Activated CD4-positive, alpha-beta T cell treated with anti-CD3 and anti-CD28 coated beads for 36 hours (primary cell): ENCODE results near the gene NAIF1. TPM values are rescaled to one million over a fixed set of nuclear protein-coding genes. Genes with fewer than 3 reads are reported as not detected.

ENCODE experiments used
- ATAC-seq: fragments of 200-7000 bp; cut with Tn5 transposase; one replicate; pipeline ENCODE4 v1.10.0; 2021; ENCODE audit warnings: mild to moderate bottlenecking, moderate library complexity
- CTCF ChIA-PET: fragments of 350-600 bp; sonication (Branson Sonifier 250); formaldehyde crosslinking; loops from one replicate; lab custom pipeline; 2021; ENCODE audit warnings: antibody characterized with exemption; lab: Charles Lee
- POLR2A ChIA-PET: fragments of 350-600 bp; sonication (Branson Sonifier 250); formaldehyde crosslinking; loops from one replicate; lab custom pipeline; 2021; ENCODE audit warnings: antibody characterized with exemption, inconsistent platforms; lab: Charles Lee
- DNase-seq: peaks from one replicate; pipeline ENCODE4 v3.0.0-alpha.2; 2020
- H3K27ac Mint-ChIP-seq: one replicate; pipeline ENCODE4 v1.8.0; 2021; ENCODE audit warnings: mixed read lengths
- H3K27me3 Mint-ChIP-seq: one replicate; pipeline ENCODE4 v1.8.0; 2021; ENCODE audit warnings: mixed read lengths
- H3K36me3 Mint-ChIP-seq: one replicate; pipeline ENCODE4 v1.8.0; 2021; ENCODE audit warnings: low read depth, mixed read lengths
- H3K4me1 Mint-ChIP-seq: one replicate; pipeline ENCODE4 v1.8.0; 2021; ENCODE audit warnings: mixed read lengths
- H3K4me3 Mint-ChIP-seq: one replicate; pipeline ENCODE4 v1.8.0; 2021; ENCODE audit warnings: mild to moderate bottlenecking, moderate library complexity, mixed read lengths
- H3K9me3 Mint-ChIP-seq: one replicate; pipeline ENCODE4 v1.8.0; 2021; ENCODE audit warnings: low read depth, mixed read lengths
- intact Hi-C, 2 experiments: fragments of 100-400 bp; cut with DNase I in 1 of 2; cut with micrococcal nuclease in 1 of 2; formaldehyde crosslinking; loops; one replicate each; pipeline versions ENCODE4 v1.14.2 to v1.15.1; 2022 to 2024; cut with DNase I, micrococcal nuclease
- total RNA-seq, 2 experiments: library from RNA; stranded (reverse); gene quantifications; one replicate each; pipeline ENCODE4 v1.2.3, GENCODE V29; 2021

NAIF1 gene
- total RNA-seq, 2 experiments from 2014 or later: 11.3 to 13.7 TPM

DNA sequence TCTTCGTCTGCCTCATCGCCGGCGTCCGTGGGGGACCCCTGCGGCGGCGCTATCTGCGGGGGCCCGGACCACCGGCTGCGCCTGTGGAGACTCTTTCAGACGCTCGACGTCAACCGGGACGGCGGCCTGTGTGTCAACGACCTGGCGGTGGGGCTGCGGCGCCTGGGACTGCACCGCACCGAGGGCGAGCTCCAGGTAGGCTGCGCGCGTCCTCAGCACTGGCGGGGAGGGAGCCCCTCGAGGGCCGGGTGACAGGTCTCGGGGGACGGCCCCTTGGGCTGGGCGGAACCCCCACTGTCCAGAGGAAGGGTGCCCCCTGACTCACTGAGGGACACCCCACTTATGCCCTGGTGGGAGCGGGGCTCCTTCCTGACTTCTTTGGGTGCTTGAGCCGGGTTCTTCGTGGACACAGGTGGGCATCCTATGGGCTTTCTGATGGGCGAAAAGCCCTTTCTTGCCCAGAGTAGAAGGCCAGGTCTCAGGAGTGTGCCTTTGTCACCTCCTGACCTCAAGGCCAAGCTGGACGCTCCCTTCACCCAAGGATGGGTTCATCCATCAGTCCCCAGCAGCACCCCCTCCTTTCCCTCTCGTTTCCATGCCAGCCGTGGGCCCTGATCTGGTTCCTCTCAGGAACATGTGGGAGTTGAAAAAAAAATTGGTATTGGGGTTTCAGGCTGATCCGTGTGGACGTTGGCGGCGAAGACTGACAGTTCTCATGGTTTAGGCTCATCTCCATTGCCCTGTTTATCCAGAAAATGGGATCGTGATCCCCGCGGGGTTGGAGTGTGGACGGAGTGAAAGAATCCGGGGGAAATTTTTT, 1.5 kb upstream of the NAIF1 start:
- no peak overlapping the region for H3K4me3 Mint-ChIP-seq
- H3K9me3 Mint-ChIP-seq: no peaks in the 10 kb centered on the region
- H3K36me3 Mint-ChIP-seq: peaks cover 10% of the 10 kb centered on the region
- CTCF ChIA-PET: interaction anchor here (0.7 to 1.7 kb wide), 2 partner anchors 10 to 33 kb away, joined by 4 to 12 read pairs; no protein-coding TSS in a partner anchor
- intact Hi-C loops: loop anchor here (1.0 to 10.0 kb wide), 13 partner anchors 41 to 959 kb away; partner anchors contain the start of genes CDK9 (in 1 of the 2), FPGS (in 1 of the 2), KYAT1 (in 1 of the 2) and LRRC8A (in 1 of the 2)
- DNase-seq (peak; percentile 68), ATAC-seq (no peak)
- POLR2A ChIA-PET: interaction anchor here (0.6 to 2.5 kb wide), 3 partner anchors 11 to 35 kb away, joined by 3 to 10 read pairs (median 4); no protein-coding TSS in a partner anchor
- peak overlapping the region; percentile 90 for H3K27ac Mint-ChIP-seq
- peaks cover 58% of the 10 kb centered on the region for H3K4me1 Mint-ChIP-seq
- no peaks in the 10 kb centered on the region for H3K27me3 Mint-ChIP-seq

DNA sequence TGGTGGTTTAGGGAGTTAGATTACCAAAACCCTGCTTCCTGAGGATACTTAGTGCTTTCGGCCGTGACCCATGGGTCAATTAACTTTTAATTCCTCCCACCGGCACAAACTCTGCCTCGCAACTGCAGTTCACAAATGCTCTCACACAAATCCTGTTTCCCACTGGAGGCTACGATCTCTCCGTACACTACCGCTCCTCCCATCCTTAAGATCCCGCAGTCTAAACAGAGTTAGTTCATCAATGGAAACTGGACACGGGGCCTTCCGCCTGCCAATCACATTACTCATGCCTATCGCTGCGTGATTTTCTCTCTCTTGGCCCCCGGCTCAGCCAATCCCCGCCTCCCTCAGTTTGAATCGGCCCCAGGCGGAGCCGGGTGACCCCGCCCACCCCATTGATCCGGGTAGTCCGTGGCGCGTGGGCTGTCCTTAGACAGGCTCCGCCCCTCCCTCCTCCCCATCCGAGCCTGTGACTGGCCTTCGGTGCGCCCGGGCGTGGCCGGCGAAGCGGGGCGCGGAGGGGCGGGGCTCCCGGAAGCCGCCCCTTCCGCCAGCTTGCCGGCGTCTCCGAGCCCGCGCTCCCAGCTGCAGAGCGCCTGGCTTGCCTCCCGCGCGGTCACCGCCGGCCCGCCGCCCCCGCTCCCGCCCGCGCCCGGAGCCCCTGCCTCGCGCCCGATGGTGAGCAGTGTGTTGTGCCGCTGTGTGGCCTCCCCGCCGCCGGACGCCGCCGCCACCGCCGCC, 695 bp upstream of the NAIF1 start, which contains the start of gene SLC25A25:
SLC25A25 (plus strand) TSS at position 588 of the 741 bp plus-strand sequence; CDS start at position 676, 88 bp downstream.
- Mint-ChIP-seq H3K27me3 (no peaks in the 10 kb centered on the region), H3K9me3 (no peaks in the 10 kb centered on the region), H3K4me3 (no peak within 1 kb of the TSS), H3K36me3 (peaks cover 13% of the 10 kb centered on the region), H3K27ac (peak within 1 kb of the TSS; percentile 90), H3K4me1 (peaks cover 50% of the 10 kb centered on the region)
- ATAC-seq (peak; percentile 84), DNase-seq (peak; percentile 100)
- POLR2A ChIA-PET: interaction anchor here (0.6 to 2.5 kb wide), 4 partner anchors 12 to 273 kb away, joined by 3 to 10 read pairs (median 4); no protein-coding TSS in a partner anchor
- CTCF ChIA-PET: interaction anchor here (0.6 to 1.7 kb wide), 13 partner anchors 9 to 86 kb away, joined by 3 to 12 read pairs (median 4); no protein-coding TSS in a partner anchor
- intact Hi-C loops: loop anchor here (1.0 to 10.0 kb wide), 24 partner anchors 26 to 959 kb away; partner anchors contain the start of genes BBLN (in 1 of the 2), CDK9 (in 1 of the 2), DPM2 (in 1 of the 2) and FPGS (in 1 of the 2)

DNA sequence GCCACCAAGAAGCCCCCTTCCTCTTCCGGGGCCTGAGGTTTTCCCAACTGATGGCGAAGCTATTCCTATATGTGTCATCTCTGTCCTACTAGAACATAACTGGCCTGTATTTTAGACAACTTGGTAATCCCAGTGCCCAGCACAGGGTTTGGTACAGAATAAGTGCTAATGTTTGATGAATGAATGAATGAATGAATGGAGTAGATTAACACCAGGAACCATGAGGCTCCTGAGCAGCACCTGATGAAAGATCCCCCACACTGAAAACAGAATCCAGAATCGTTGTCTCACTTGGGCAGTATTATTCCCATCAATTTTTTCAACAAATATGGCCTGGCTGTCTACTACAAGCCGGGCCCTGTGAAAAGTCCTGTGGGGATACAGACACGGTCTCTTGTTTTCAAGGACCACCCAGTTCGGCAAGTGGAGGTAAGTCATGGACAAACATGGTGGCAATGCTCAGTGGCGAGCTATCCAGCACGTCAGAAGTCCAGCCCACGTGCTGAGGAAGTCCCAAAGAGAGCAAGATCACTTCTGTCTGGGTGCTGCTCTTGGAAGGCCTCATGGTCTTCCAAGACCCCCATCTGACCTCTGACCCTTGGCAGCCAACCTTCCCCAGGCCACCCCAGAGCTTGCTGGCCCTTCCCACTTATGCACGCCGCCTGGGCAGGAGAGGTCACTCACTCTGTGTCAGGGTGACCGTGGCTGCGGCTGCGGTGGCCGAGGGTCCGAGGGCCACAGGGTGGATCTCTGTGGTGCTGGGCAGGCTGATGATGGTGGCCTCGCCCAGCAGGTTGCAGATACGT, 1.0 kb downstream of the NAIF1 start:
- intact Hi-C loops: loop anchor here (2.0 to 10.0 kb wide), 9 partner anchors 35 to 961 kb away; partner anchors contain the start of genes CDK9 (in 1 of the 2), DPM2 (in 1 of the 2), KYAT1 (in 1 of the 2) and LRRC8A (in 1 of the 2)
- Mint-ChIP-seq H3K27ac (no peak overlapping the region), H3K4me3 (no peak overlapping the region), H3K4me1 (peaks cover 52% of the 10 kb centered on the region), H3K27me3 (no peaks in the 10 kb centered on the region), H3K9me3 (no peaks in the 10 kb centered on the region), H3K36me3 (peaks cover 20% of the 10 kb centered on the region)
- ChIA-PET POLR2A (interaction anchor here (0.9 to 1.0 kb wide), 2 partner anchors 23 to 32 kb away, joined by 3 to 4 read pairs; no protein-coding TSS in a partner anchor), CTCF (interaction anchor here (0.6 to 3.5 kb wide), 9 partner anchors 9 to 223 kb away, joined by 3 to 15 read pairs (median 3); no protein-coding TSS in a partner anchor)
- ATAC-seq (no peak), DNase-seq (no peak)

DNA sequence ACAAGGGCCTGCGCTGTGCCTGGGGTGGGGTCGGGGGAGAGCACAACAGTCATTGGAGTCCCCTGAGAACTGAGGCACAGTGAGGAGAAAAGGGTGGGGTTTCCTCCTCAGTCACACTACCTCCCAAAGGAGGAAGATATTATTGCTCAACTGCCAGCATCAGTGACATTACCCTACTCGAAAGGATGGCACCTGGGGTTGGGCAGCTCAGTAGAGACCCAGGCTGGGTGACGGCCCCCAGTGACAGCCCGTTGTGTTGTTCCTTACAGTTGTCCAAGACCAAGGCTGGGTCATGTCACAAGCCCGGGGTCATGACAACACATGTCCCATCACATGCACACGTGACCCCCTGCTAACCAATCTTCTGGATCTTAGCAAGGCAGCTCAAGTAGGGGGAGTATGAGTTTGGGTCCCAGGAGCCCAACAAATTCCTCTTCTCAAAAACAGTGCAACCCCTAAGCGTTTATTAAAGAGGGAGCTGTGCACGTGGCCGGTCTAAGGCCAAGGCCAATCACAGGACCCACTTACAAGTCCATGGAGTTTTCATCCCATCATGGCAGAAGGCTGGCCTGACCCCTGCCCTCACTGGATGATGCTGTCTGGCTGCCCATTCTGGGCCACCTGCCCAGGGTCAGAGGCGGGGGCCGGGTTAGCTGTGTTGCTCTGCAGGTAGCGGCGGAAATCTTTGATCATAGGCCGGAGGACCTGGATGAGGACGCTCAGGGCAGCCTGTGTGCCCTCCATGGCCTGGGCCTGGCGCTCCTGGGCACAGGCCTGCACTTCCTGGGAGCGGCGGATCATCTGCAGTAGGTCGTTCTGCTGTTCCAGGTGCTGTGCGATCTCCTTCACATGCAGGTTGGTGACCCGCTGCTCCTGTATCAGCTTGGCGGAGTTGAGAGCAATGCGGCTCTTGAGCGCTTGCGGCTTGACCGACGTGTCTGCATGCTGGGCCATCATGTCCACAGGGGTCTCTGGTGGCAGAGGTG, 4.0 kb downstream of the NAIF1 start:
- Mint-ChIP-seq H3K36me3 (peaks cover 13% of the 10 kb centered on the region), H3K4me3 (no peak overlapping the region), H3K27me3 (no peaks in the 10 kb centered on the region), H3K9me3 (no peaks in the 10 kb centered on the region), H3K27ac (no peak overlapping the region), H3K4me1 (peaks cover 43% of the 10 kb centered on the region)
- no peak for ATAC-seq
- intact Hi-C loops: loop anchor here (10.0 kb wide), 2 partner anchors 278 to 838 kb away; partner anchors contain the start of gene CDK9 (in 1 of the 2)
- ChIA-PET POLR2A (interaction anchor here (0.6 kb wide), 1 partner anchor 13 kb away, joined by 3 read pairs; no protein-coding TSS in a partner anchor), CTCF (interaction anchor here (0.6 to 3.5 kb wide), 4 partner anchors 9 to 122 kb away, joined by 3 to 15 read pairs (median 4); no protein-coding TSS in a partner anchor)
- no peak for DNase-seq

DNA sequence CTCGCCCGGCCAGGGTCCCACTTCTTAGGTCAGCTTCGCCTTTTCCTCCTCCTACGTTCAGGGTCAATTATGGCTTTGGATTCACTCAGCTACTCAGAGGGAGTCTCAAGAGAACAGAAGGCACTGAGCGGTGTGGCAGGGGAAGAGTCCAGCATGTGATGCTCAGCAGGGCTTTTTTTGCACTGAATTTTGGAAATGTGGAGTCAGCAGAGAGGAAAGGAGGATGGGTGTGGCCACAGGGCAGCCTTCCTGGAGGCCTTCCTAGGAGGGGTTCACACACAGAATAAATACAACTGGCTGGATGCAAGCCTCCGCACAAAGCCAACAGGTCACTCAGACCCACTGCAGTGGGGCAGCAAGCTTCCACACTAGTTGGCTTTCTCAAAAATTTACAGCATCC, 4.8 kb downstream of the NAIF1 start:
- Mint-ChIP-seq H3K4me3 (no peak overlapping the region), H3K4me1 (peaks cover 43% of the 10 kb centered on the region)
- CTCF ChIA-PET: interaction anchor here (0.6 to 1.7 kb wide), 6 partner anchors 9 to 121 kb away, joined by 3 to 8 read pairs (median 4); no protein-coding TSS in a partner anchor

DNA sequence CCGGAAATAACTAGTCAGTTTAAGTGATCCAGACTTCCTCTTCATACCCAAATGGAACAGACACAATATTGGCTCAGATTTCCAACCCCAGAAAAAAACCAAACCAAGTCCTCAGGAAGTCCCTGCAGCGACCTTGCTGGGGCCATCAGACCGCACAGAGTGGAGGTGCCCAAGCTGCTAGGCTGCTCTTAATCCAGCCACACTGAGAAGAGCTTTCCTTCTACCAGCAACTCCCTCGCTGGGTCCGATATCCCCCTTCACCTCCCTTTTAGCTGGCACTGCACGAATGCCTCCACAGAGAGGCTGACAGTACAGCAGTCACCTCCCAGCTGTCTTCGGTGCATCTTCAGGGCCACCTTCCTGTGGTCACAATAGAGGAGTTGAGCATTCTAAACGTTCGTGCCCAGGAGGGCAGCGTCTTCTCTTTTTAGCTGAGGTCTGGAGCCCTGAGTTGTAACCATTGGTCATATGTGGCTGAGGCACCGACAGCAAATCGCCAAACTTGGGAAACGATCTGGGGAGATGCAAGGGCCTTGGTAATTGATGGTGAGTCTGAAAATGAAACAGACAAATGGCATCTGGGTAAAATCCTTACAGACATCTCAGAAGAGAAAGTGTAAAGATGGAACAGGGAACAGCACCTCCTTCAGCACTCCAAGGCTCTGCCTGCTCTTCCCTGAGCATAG, 5.7 kb downstream of the NAIF1 start:
- no peak for DNase-seq
- peaks cover 42% of the 10 kb centered on the region for H3K4me1 Mint-ChIP-seq
- no peaks in the 10 kb centered on the region for H3K9me3 Mint-ChIP-seq
- POLR2A ChIA-PET: no interaction called here
- CTCF ChIA-PET: interaction anchor here (0.6 to 1.5 kb wide), 5 partner anchors 8 to 457 kb away, joined by 3 to 8 read pairs (median 4); no protein-coding TSS in a partner anchor
- peak overlapping the region; percentile 76 for H3K27ac Mint-ChIP-seq
- intact Hi-C loops: loop anchor here (10.0 kb wide), 2 partner anchors 277 to 837 kb away; partner anchors contain the start of gene CDK9 (in 1 of the 2)
- H3K36me3 Mint-ChIP-seq: peaks cover 13% of the 10 kb centered on the region
- H3K27me3 Mint-ChIP-seq: no peaks in the 10 kb centered on the region
- H3K4me3 Mint-ChIP-seq: peak overlapping the region; percentile 34
- ATAC-seq: peak; percentile 33

More for the DNA sequence above, 4.8 kb downstream of the NAIF1 start:
- DNase-seq (no peak), ATAC-seq (no peak)
- H3K27me3 Mint-ChIP-seq: no peaks in the 10 kb centered on the region
- H3K36me3 Mint-ChIP-seq: peaks cover 13% of the 10 kb centered on the region
- no peaks in the 10 kb centered on the region for H3K9me3 Mint-ChIP-seq
- peak overlapping the region; percentile 76 for H3K27ac Mint-ChIP-seq
- intact Hi-C loops: loop anchor here (10.0 kb wide), 2 partner anchors 277 to 837 kb away; partner anchors contain the start of gene CDK9 (in 1 of the 2)
- POLR2A ChIA-PET: no interaction called here

DNA sequence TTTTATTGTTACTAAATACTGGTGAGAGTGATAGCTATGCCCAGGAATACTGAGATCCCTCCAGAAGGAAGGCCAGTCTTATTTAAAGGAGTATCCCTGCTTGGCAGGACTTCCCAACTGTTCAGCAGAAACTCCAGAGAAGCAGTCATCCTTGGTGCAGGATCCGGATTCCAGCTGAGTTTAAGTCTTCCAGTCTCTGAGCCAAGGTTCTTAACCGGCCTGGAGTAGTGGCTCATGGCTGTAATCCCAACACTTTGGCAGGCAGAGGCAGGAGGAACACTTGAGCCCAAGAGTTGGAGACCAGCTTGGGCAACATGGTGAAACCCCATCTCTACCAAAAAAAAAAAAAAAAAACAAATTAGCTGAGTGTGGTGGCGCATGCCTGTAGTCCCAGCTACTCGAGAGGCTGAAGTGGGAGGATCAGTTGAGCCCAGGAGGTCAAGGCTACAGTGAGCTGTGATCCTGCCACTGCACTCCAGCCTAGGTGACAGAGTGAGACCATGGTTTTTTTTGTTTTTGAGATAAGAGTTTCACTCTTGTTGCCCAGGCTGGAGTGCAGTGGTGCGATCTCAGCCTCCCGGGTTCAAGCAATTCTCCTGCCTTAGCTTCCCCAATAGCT, 7.6 kb downstream of the NAIF1 start:
- ChIA-PET CTCF (interaction anchor here (0.7 to 1.0 kb wide), 2 partner anchors 9 to 25 kb away, joined by 3 to 4 read pairs; partner anchors contain the start of gene SLC25A25), POLR2A (no interaction called here)
- no peak overlapping the region for H3K27ac Mint-ChIP-seq
- DNase-seq (no peak), ATAC-seq (no peak)
- H3K27me3 Mint-ChIP-seq: no peaks in the 10 kb centered on the region
- intact Hi-C loops: no loop called here
- H3K4me1 Mint-ChIP-seq: peaks cover 25% of the 10 kb centered on the region
- no peak overlapping the region for H3K4me3 Mint-ChIP-seq
- H3K9me3 Mint-ChIP-seq: no peaks in the 10 kb centered on the region
- H3K36me3 Mint-ChIP-seq: peaks cover 13% of the 10 kb centered on the region

DNA sequence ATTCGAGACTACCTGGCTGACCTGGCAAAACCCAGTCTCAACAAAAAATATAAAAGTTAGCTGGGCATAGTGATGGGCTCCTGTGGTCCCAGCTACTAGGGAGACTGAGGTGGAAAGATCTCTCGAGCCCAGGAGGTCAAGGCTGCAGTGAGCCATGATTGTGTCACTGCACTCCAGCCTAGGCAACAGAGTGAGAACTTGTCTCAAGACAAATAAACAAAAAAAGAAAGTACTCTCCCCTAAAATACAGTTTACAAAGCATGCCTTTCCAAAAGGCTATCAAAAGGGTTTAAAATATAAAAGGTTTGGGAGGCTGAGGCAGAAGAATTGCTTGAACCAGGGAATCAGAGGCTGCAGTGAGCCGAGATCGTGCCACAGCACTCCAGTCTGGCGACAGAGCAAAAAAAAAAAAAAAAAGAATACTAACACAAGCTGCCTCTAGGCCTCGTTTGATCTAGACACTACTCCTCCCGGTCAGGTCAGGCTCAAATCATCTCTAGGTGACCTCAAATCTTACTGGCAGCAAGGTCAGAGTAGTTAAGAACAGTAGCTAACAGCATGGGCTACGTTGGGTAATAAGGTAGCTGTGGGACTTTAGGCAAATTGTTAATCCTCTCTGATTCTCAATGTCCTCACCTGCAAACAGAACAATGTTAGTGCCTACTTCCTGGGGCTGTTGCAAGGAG, 9.3 kb downstream of the NAIF1 start:
- Mint-ChIP-seq H3K36me3 (peaks cover 10% of the 10 kb centered on the region), H3K9me3 (no peaks in the 10 kb centered on the region), H3K27ac (no peak overlapping the region), H3K27me3 (no peaks in the 10 kb centered on the region), H3K4me1 (peaks cover 20% of the 10 kb centered on the region), H3K4me3 (no peak overlapping the region)
- intact Hi-C loops: no loop called here
- no peak for ATAC-seq
- CTCF ChIA-PET: interaction anchor here (0.5 to 0.9 kb wide), 5 partner anchors 9 to 77 kb away, joined by 3 to 5 read pairs (median 4); partner anchors contain the start of gene NAIF1
- POLR2A ChIA-PET: no interaction called here
- no peak for DNase-seq
